Ovary (tissue), 3 donors: ENCODE measurements around the gene TBC1D22B.
"Not testable (repeated sequence)": the region's sequence is repeated elsewhere in the genome, so short reads cannot be mapped to it uniquely, and the experiment has no call there.

Experiments
- CTCF ChIP-seq, 3 donors: fragments of 450-650 bp in 2 of 3; fragments of 200-600 bp in 1 of 3; IDR thresholded peaks; one replicate each; pipeline versions ENCODE4 v1.5.1 to v1.8.0; 2016 to 2022; ENCODE audit warnings: antibody characterized with exemption in 3 of 3, mild to moderate bottlenecking in 1 of 3
- POLR2A ChIP-seq: fragments of 450-650 bp; IDR thresholded peaks from one replicate; pipeline ENCODE4 v1.6.1; 2017; ENCODE audit warnings: antibody characterized with exemption, mild to moderate bottlenecking, moderate library complexity
- donor health status: DM: no; HTN: no; CAD: no.

GRCh38 chr6:37345804-37346203 is 88.2 kb downstream of the TBC1D22B start:
- not testable (repeated sequence) for TF ChIP-seq CTCF (IDR thresholded peaks at IDR 0.05); POLR2A
